Stimulated activated CD8-positive, alpha-beta memory T cell treated with anti-CD3 and anti-CD28 coated beads, Interleukin-2, amount 100 ng/mL, for 48 hours (primary cell): Measurements from ENCODE around the gene CDK17.
A peak's percentile ranks its signal among the peaks of the same experiment; 100 is the strongest.

Experiments
- DNase-seq, 2 donors: peaks; one replicate each; pipeline ENCODE4 v3.0.0-alpha.2; 2020; ENCODE audit warnings: low read depth in 2 of 2

Gene CDK17

DNA sequence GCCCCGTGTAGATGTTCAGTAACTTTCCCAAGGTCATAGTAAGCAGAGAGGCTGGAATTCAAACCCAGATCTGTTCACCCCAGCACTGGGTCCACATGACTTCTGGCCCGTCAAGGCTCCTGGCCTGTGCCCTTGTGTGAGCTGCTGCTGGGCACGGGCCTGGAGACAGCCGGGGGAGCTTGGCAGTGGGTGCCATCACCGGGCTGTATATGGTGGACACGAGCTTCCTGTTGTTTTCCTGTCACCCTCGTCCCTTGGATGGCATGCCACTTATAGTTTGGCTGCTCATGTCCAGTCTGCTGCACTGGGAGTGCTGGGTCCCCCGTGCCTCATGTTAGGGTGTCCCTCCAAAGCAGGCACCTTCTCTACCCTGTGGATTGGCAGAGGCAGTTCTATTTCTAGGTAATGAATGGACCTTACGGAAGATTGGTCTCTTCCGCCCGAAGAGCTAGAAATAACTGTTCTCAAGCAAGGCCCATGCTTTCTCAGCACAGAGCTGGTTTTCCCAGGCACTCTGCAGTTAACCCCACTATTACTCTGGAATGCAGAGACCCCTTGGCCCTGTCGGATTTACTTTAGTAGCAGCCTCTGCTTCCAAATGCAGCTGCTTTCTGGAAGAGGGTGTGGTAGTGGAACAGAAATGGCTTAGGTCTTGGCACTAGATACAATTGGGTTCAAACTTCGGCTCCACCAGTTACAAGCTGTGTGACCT is 161.7 kb downstream of the CDK17 start:
- DNase-seq: no peak

DNA sequence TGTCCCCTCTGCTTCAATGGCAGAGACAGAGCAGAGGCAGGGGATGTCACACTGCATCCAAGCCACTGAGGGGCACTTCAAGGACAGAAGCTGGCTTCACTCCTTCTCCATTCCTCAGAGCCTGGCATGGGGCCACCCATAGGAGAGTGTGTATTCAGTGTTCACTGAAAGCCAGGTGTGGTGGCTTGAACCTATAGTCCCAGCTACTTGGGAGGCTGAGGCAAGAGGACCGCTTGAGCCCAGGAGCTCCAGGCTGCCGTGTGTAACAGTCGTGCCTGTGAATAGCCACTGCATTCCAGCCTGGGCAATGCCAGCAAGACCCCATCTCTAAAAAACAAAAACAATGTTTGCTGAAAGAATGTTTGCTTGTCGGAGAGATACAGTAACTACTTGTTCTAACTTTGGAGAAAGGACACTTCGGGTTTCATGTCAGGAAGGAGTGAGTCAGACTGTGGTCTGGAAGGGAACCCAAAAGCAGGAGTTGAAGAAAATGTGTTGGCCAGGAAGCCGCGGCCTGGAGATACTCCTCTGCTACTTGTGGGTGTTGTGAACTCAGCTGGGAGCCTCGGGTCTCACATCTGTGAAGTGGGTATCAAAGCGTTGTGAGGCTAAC is 162.7 kb downstream of the CDK17 start:
- peak; percentile 34 to 37 for DNase-seq

DNA sequence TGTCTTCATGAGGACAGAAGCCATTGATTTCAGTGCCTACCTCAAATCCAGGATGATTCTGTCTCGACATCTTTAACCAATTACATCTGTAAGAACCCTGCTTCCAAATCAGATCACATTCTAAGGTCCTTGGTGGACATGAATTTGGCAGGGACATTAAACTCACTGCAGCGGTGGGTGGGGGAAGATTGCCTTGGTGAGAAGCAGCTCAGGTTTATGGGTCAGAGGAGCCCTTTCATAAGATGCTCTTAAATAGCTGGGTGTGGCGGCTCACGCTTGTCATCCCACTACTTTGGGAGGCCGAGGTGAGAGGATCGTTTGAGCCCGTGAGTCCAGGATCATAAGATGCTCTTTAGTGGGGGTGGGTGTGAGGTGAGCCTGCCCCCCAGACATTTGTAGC is 163.2 kb downstream of the CDK17 start:
- no peak for DNase-seq

DNA sequence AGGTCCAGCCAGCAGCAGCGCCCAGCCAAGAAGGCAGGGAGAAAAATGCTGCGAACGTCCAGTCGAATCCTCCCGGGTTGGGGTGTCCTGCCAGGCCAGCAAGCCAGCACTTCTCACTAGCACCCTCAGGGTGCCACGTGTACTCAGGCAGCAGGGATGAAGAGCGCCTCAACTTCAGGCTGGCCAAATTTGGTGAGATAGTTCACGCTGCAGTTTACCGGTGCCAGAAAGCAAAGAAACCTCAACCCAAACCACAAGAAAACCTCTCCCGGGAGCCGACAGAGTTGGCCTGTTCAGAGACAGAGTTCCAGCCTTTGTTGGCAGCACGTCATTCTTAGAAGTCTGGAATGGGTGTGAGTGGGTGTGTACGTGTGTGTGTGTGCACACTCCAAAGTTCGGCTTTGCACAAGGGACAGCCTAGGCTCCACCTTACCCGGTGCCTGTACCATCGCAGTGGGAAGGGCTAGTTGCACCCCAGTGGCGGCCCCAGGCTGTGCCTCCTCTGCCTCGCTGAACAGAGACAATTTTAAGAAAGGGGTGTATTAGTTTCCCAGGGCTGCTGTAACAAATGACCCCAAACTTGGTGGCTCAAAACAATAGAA is 163.9 kb downstream of the CDK17 start:
- no peak for DNase-seq

DNA sequence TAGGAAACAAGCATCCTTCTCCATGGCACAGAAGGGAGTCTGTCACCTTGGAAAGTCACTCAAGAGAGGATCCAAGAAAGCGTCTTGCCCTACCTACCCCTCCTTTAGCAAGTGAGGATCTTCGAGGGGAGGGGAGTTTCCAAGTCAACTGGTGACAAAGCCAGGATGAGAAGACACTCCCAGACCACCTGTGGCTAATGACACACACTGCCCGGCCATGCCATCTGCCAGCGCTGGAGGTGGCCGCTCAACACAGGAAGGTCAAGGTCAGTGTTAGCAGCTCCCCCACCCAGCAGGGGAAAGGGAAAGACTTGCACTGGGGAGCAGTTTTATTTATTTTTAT is 164.8 kb downstream of the CDK17 start:
- no peak for DNase-seq

DNA sequence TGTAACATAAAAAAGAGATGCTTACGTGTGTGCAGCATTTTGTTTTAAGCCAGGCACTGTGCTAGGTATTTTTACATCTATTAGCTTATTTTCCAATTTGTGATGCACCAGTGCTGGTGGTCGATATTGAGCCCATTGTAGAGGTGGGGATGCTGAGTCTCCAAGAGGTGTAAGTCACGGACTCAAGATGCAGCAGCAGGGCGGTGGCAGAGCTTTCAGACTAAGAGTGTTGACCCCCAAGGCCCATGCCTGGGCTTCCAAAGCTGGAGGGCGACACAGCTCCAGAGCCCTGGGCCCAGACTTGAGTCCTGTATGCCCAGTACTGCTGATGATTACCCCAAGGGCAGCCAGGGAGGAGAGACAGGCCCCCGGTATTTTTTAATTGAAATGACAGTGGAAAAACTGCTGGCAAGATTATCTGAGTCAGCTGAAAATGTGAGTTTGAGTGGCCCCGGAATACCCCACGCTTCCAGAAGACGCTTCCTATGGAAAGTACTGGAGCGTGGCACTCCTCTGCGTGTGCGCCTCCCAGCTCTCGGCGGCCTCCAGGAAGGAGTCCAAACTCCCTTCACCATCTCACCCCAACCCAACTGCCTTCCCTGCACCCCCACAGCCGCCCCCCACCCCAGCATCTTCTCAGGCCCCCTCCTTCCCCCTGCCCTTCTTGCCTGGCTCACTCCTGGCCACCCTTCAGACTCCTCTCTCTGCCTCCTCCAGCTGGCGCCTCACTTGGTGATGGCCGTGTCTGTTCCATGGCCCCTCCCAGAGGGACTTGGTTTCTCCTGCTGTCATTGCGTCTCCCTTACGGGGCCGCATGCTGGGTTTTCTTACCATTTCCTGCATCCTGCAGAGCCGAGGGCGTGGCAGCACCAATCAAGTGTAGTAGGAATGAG is 165.4 kb downstream of the CDK17 start:
- DNase-seq: no peak

DNA sequence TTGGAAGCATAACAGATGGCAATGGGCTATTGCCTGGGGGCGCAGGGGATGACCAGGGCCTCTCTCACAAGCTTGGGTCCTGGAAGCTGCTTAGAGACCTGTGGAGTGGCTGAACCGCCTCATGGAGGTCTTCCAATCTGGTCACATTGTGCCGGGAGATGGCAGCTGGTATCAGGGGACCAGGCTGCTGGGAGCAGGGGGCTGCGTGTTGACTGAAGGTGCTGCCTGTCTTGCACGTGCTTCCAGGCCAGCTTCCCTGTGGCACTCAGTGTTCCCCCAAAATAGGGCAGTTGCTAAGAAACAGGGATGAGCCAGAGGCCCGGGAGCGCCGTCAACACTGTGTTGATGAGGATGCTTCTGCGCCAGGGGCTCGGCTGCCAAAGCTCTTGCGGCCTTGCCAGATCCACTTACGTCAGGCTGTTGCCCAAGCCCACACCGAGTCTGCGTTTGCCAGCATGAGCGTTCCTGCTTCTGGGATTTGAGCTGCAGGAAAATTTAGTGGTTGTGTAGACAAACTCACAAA is 166.2 kb downstream of the CDK17 start:
- no peak for DNase-seq

DNA sequence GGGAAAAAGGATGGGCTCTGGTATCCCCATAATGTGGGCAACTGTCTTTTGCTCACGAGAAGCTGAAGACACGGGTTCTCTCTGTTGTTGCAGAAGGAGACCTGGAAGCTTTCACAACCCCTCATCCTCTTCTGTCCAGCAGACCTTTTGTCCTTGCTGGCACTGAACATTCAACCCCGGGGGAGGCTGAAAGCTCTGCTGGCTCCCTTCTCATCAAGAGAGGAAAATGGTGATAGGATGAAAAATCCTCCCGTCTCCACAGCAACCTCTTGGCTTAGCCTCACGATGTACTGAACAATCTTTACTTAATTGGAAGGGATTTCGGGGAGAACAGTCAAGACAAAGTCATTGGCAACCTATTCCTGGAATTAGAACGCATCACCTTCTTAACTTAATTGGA is 167.1 kb downstream of the CDK17 start:
- no peak for DNase-seq

DNA sequence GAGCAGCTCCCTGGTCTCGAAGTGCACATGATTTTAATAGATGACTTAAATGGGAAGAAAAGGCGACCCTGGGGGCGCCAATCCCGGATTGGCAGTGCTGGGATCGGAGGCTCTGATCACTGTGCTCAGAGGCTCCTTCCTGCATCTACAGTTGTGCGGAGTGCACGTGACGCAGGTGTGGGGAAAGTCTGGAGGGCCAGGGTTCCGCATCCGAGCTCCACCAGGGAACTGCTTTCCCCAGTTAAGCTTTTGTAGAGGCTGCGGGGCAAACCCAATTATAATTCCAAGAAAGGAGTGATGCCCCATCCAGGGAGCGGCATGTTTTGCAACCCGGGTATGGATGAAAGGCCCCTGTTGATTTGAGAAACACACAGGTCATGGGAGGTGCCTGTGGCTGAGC is 169.6 kb downstream of the CDK17 start:
- no peak for DNase-seq

DNA sequence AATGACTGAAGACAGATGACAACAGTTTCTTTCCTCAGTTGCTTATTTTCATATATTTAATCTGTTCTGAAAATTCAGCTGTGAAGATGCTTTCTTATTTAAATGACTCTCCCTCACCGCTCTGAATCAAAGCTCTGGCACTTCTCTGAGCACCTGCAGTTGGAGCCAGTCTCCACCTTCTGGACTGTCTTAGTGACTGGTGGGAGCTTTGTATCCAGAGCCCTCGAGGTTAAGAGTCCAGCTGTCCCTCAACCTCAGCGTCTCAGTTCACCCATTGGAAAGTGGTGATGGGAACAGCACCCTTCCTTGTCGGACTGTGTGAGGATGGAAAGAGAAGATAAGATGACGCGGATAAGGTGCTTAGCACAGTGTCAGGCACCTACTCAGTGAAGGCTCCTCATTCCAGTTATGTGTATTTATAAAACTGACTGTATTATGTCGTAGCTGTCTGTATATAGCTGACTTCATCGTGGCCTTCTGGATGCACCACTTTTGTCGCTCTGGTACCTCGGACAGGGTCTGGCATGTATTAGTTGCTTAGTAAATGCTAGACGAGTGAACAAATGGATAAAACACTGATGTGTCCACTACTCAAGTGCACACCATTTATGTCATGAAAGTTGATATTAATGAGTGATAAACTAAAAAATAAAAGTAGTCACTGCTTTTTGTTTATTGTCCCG is 171.5 kb downstream of the CDK17 start:
- DNase-seq: no peak
